HEK293 (cell line): ENCODE results near the gene TMCO5A.

Source experiments
- ZNF157 ChIP-seq: fragments of 450-650 bp; formaldehyde crosslinking; IDR thresholded peaks from 2 replicates; pipeline ENCODE4 v1.5.1; 2016; ENCODE audit warnings: missing biosample characterization, missing genetic modification characterization
- ZNF24 ChIP-seq: fragments of 450-650 bp; formaldehyde crosslinking; IDR thresholded peaks from 2 replicates; pipeline ENCODE4 v1.5.1; 2016; ENCODE audit warnings: missing biosample characterization, missing genetic modification characterization
- ZNF677 ChIP-seq: fragments of 450-650 bp; IDR thresholded peaks from 2 replicates; pipeline ENCODE4 v1.5.0; 2018; ENCODE audit warnings: missing biosample characterization, mild to moderate bottlenecking, missing genetic modification characterization, moderate library complexity
- TF ChIP-seq, protein P1 (sequence below): fragments of 450-650 bp; formaldehyde crosslinking; IDR thresholded peaks from 2 replicates; pipeline ENCODE4 v1.5.1; 2016; ENCODE audit warnings: missing biosample characterization, missing genetic modification characterization, borderline replicate concordance
- TF ChIP-seq, protein P2 (sequence below): fragments of 450-650 bp; formaldehyde crosslinking; IDR thresholded peaks from 2 replicates; pipeline ENCODE4 v1.5.1; 2016; ENCODE audit warnings: missing biosample characterization, missing genetic modification characterization

DNA sequence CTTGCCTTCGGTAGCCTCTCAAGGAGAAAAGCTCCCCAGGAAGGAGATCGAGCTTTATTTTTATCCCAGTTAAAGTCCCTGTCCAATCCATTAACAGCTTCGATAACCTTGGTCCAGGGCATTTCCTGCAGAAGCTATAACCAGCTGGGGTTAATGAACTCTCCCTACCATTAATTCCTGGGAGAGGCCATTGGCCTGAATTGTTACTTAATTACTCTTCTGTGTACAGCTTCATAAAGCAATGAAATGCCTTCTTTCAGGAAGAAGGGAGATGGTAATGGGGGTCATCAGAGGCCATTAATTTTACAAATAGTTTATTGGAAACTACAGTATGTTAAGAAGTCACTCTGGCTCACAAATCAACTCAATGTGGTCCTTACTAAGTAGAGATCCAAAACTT, 1.9 kb upstream of the TMCO5A start:
- TF ChIP-seq, protein P1, sequence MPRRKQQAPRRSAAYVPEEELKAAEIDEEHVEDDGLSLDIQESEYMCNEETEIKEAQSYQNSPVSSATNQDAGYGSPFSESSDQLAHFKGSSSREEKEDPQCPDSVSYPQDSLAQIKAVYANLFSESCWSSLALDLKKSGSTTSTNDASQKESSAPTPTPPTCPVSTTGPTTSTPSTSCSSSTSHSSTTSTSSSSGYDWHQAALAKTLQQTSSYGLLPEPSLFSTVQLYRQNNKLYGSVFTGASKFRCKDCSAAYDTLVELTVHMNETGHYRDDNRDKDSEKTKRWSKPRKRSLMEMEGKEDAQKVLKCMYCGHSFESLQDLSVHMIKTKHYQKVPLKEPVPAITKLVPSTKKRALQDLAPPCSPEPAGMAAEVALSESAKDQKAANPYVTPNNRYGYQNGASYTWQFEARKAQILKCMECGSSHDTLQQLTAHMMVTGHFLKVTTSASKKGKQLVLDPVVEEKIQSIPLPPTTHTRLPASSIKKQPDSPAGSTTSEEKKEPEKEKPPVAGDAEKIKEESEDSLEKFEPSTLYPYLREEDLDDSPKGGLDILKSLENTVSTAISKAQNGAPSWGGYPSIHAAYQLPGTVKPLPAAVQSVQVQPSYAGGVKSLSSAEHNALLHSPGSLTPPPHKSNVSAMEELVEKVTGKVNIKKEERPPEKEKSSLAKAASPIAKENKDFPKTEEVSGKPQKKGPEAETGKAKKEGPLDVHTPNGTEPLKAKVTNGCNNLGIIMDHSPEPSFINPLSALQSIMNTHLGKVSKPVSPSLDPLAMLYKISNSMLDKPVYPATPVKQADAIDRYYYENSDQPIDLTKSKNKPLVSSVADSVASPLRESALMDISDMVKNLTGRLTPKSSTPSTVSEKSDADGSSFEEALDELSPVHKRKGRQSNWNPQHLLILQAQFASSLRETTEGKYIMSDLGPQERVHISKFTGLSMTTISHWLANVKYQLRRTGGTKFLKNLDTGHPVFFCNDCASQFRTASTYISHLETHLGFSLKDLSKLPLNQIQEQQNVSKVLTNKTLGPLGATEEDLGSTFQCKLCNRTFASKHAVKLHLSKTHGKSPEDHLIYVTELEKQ (tag by site-specific recombination): no peak
- TF ChIP-seq ZNF677 (tag by site-specific recombination): no peak
- TF ChIP-seq, protein P2, sequence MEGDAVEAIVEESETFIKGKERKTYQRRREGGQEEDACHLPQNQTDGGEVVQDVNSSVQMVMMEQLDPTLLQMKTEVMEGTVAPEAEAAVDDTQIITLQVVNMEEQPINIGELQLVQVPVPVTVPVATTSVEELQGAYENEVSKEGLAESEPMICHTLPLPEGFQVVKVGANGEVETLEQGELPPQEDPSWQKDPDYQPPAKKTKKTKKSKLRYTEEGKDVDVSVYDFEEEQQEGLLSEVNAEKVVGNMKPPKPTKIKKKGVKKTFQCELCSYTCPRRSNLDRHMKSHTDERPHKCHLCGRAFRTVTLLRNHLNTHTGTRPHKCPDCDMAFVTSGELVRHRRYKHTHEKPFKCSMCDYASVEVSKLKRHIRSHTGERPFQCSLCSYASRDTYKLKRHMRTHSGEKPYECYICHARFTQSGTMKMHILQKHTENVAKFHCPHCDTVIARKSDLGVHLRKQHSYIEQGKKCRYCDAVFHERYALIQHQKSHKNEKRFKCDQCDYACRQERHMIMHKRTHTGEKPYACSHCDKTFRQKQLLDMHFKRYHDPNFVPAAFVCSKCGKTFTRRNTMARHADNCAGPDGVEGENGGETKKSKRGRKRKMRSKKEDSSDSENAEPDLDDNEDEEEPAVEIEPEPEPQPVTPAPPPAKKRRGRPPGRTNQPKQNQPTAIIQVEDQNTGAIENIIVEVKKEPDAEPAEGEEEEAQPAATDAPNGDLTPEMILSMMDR: no peak
- TF ChIP-seq ZNF157 (tag by site-specific recombination): no peak
- TF ChIP-seq ZNF24: no peak
